Panc1 (cell line): ENCODE results near the gene TFEB. TPM values are rescaled to one million over a fixed set of nuclear protein-coding genes. Genes with fewer than 3 reads are reported as not detected.

Experiments
- ATAC-seq: fragments of 200-7000 bp; cut with Tn5 transposase; 2 replicates; pipeline ENCODE4 v1.9.1; 2020; ENCODE audit warnings: mild to moderate bottlenecking, moderate library complexity
- BruUV-seq: library from RNA; stranded (reverse); fragments of 400-500 nt; replicated peaks from 2 replicates; lab custom pipeline; 2021; lab: Mats Ljungman, UMichigan
- CTCF ChIA-PET: fragments of 300-600 bp; sonication (Branson Sonifier 250); formaldehyde crosslinking; loops from one replicate; lab custom pipeline; 2022; ENCODE audit warnings: antibody characterized with exemption; lab: Charles Lee
- POLR2A ChIA-PET: fragments of 300-600 bp; sonication (Branson Sonifier 250); formaldehyde crosslinking; loops from one replicate; lab custom pipeline; 2022; ENCODE audit warnings: antibody characterized with exemption; lab: Charles Lee
- DNase-seq: peaks from one replicate; pipeline ENCODE4 v3.0.0-alpha.2; 2010; ENCODE audit warnings: low read depth, low spot score
- H3K27ac ChIP-seq: 2 replicates; pipeline ENCODE4 v1.5.1; 2011; ENCODE audit warnings: mild to moderate bottlenecking, low read length, inconsistent platforms
- H3K27me3 ChIP-seq: fragments of 200-500 bp; sonication (Bioruptor generic); 2 replicates; pipeline ENCODE4 v1.6.0; 2014; ENCODE audit warnings: low read length, inconsistent platforms; ENCODE audit not compliant: control insufficient read depth, insufficient read depth
- H3K36me3 ChIP-seq: fragments of 200-500 bp; sonication (Bioruptor generic); 2 replicates; pipeline ENCODE4 v1.5.1; 2014; ENCODE audit warnings: inconsistent platforms, mild to moderate bottlenecking, low read length, moderate library complexity; ENCODE audit not compliant: control insufficient read depth, insufficient read depth
- H3K4me1 ChIP-seq: 2 replicates; pipeline ENCODE4 v1.5.1; 2011; ENCODE audit warnings: inconsistent platforms, mild to moderate bottlenecking, low read length, moderate library complexity; ENCODE audit not compliant: control insufficient read depth, insufficient read depth
- H3K4me3 ChIP-seq, 2 experiments: 2 replicates each; pipeline ENCODE4 v1.5.1; 2011 to 2012; ENCODE audit warnings: low read depth in 2 of 2, low read length in 2 of 2, mild to moderate bottlenecking in 2 of 2, inconsistent platforms in 1 of 2, moderate library complexity in 1 of 2
- H3K9me3 ChIP-seq: fragments of 200-500 bp; sonication (Bioruptor generic); 2 replicates; pipeline ENCODE4 v1.5.1; 2014; ENCODE audit warnings: low read depth, mild to moderate bottlenecking, inconsistent platforms, low read length, moderate library complexity; ENCODE audit not compliant: control insufficient read depth, insufficient read depth
- CTCF ChIP-seq: fragments of 450-650 bp; IDR thresholded peaks from 2 replicates; pipeline ENCODE4 v1.5.1; 2017; ENCODE audit warnings: mild to moderate bottlenecking
- POLR2AphosphoS5 ChIP-seq: IDR thresholded peaks from 2 replicates; pipeline ENCODE4 v1.6.1; 2012; ENCODE audit warnings: mild to moderate bottlenecking, low read depth, low read length, moderate library complexity
- REST ChIP-seq, 2 experiments: IDR thresholded peaks; 2 replicates each; pipeline ENCODE4 v1.6.1; 2011 to 2012; ENCODE audit warnings: low read depth in 2 of 2, control low read depth in 1 of 2, low read length in 1 of 2, mild to moderate bottlenecking in 1 of 2, moderate library complexity in 1 of 2; ENCODE audit not compliant: insufficient read depth in 1 of 2
- SIN3A ChIP-seq: IDR thresholded peaks from 2 replicates; pipeline ENCODE4 v1.6.1; 2012; ENCODE audit warnings: low read depth, mild to moderate bottlenecking, low read length, moderate library complexity, borderline replicate concordance; ENCODE audit not compliant: insufficient read depth
- TCF7L2 ChIP-seq: IDR thresholded peaks from 2 replicates; pipeline ENCODE4 v1.6.1; 2011; ENCODE audit warnings: mild to moderate bottlenecking, low read depth, low read length, inconsistent platforms
- in situ Hi-C: cut with HindIII; loops from 2 replicates; pipeline ENCODE4 v1.10.0; 2016; ENCODE audit warnings: low sequenced_read_pairs, low pct_unique_long_range_greater_than_20kb
- intact Hi-C: fragments of 100-400 bp; cut with micrococcal nuclease; formaldehyde crosslinking; loops from one replicate; pipeline ENCODE4 v1.10.0; 2022; ENCODE audit not compliant: unreplicated experiment
- total RNA-seq: library from RNA; stranded (reverse); gene quantifications from one replicate; pipeline ENCODE4 v1.2.1, GENCODE V29; 2021; ENCODE audit not compliant: unreplicated experiment

The TFEB gene
- total RNA-seq, 1 experiment from 2014 or later, result 13.3 TPM

DNA sequence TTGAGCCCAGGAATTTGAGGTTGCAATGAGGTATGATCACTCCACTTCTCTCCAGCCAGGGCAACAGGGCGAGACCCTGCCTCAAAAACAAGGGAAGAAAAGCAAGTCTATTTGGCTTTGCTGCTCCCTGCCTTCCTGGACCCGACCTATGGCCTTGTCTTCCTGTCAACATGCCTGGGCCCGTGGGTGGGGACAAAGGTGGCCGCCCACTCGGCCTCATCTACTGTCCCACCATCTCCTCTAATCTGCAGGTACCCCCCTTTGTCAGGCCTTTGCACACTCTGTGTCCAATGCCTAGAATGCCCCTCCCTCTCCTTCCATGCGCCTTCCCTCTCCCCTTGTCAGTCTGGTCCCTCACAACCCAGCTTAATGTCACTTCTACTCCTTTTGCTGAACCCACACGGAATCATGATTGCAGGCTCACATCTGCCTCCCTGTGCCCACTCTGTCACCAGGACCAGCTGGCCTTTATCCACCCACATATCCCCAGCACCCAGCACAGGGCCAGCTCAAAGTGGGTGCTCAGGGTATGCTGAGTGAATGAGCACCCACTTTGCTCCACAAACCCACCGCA, 56.8 kb downstream of the TFEB start:
- Histone ChIP-seq H3K4me3 (no peak overlapping the region), H3K27me3 (no peaks in the 10 kb centered on the region), H3K9me3 (no peaks in the 10 kb centered on the region), H3K27ac (no peak overlapping the region), H3K36me3 (no peaks in the 10 kb centered on the region), H3K4me1 (no peaks in the 10 kb centered on the region; the same call in none of the 2 replicates)
- no peak for ATAC-seq
- intact Hi-C loops, result no loop called here
- ChIA-PET POLR2A (no interaction called here), CTCF (interaction anchor here (0.6 kb wide), 1 partner anchor 232 kb away, joined by 3 read pairs; no protein-coding TSS in a partner anchor)
- in situ Hi-C loops, result no loop called here
- no peak for DNase-seq
- TF ChIP-seq POLR2AphosphoS5 (no peak), TCF7L2 (no peak), REST (IDR thresholded peaks at IDR 0.05; ENCODE audit: insufficient read depth in 1 of 2, low read depth in 2 of 2, low read length in 1 of 2) (no peak), SIN3A (no peak), CTCF (no peak)
- no TSS peak for BruUV-seq

DNA sequence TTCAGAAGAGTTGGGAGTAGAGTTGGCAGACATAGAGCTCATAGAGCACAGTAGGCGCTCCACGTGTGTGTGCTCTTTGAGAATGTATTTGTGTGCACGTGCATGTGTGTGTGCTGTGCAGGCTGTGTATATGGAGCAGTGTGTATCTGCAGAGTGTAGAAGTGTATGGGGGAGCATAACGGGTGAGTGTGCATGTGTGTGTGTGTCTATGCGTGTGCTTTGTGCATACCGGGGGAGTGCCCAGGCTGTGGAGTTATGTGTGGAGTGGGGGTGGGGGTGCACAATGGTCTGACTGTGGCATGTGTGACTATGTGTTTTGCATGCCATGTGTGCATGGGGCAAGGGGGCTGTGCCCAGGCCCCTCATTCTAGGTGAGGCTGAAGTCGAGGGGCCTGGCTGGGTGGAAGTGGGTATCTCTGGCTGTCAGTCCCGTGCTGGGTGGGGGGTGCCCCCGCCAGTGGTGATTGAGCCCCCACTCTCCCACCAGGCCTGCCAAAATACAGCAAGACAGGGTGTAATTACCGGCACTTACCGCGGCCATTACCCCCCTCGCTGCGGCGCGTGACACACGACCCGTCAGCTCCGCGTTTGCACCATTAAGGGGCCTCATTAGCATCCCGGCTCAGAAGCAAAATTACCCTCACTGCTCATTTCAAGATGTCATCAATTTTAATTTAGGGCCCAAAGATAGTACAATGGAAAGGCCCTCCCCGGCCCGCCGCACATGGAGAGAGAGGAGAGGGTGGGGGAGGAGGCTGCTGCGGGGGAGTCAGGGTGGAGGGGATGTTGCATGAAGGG, 58.1 kb downstream of the TFEB start:
- BruUV-seq, result no TSS peak
- in situ Hi-C loops, result no loop called here
- POLR2A ChIA-PET, result no interaction called here
- DNase-seq (no peak), ATAC-seq (no peak)
- H3K4me3 ChIP-seq, result no peak overlapping the region
- intact Hi-C loops, result no loop called here
- H3K9me3 ChIP-seq, result no peaks in the 10 kb centered on the region
- no peaks in the 10 kb centered on the region for H3K27me3 ChIP-seq
- no peaks in the 10 kb centered on the region for H3K36me3 ChIP-seq
- TF ChIP-seq TCF7L2 (no peak), SIN3A (no peak), CTCF (no peak), POLR2AphosphoS5 (no peak), REST (IDR thresholded peaks at IDR 0.05; ENCODE audit: insufficient read depth in 1 of 2, low read depth in 2 of 2, low read length in 1 of 2) (no peak)
- H3K4me1 ChIP-seq, result no peaks in the 10 kb centered on the region
- no peak overlapping the region for H3K27ac ChIP-seq
- CTCF ChIA-PET, result no interaction called here
